Kidney epithelial cell (primary cell): ENCODE measurements around the gene CC2D2B. TPM values are rescaled to one million over a fixed set of nuclear protein-coding genes. Genes with fewer than 3 reads are reported as not detected.

Experiments used
- DNase-seq: peaks from one replicate; pipeline ENCODE4 v3.0.0-alpha.2; 2010; ENCODE audit warnings: low read depth
- H3K27me3 ChIP-seq: 2 replicates; pipeline ENCODE4 v1.6.0; 2011; ENCODE audit warnings: low read length; ENCODE audit not compliant: control insufficient read depth, insufficient read depth
- H3K36me3 ChIP-seq: 2 replicates; pipeline ENCODE4 v1.5.1; 2011; ENCODE audit warnings: low read length; ENCODE audit not compliant: control insufficient read depth, insufficient read depth
- H3K4me3 ChIP-seq: 2 replicates; pipeline ENCODE4 v1.5.1; 2011; ENCODE audit warnings: low read depth, mild to moderate bottlenecking, control low read depth, low read length
- total RNA-seq: library from RNA; depleted of rRNA; stranded (reverse); fragments of >200 nt; gene quantifications from 2 replicates; pipeline ENCODE4 v1.2.3, GENCODE V29; 2015
- TF ChIP-seq, protein P1 (sequence below): IDR thresholded peaks from 2 replicates; pipeline ENCODE4 v1.5.1; 2011; ENCODE audit warnings: mild to moderate bottlenecking, moderate library complexity, low read length, control low read depth, inconsistent platforms; ENCODE audit not compliant: insufficient read depth, poor library complexity, severe bottlenecking

The CC2D2B gene
- total RNA-seq, 1 donor from 2014 or later, result not detected

DNA sequence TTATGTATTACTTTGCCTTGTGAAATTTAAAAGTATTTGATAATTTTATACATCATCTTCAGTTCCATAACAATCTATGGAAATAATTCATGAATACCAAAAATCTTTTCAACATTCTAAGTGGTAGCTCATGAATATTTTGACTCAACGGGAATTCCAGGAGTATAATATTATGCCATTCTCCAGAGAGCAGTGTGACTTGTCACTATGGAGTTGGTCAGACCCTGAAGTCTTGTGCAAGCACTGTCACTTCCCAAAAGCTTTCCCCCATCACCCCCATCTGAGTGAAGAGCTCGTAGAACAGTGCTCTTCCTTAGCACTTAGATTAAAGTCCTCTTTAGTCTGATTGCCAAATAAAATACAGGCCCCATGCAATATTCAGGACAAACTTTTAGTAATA lies 106.2 kb downstream of the CC2D2B start:
- H3K27me3 ChIP-seq, result no peaks in the 10 kb centered on the region
- DNase-seq, result no peak
- no peak overlapping the region for H3K4me3 ChIP-seq
- no peaks in the 10 kb centered on the region for H3K36me3 ChIP-seq
- TF ChIP-seq, protein P1, sequence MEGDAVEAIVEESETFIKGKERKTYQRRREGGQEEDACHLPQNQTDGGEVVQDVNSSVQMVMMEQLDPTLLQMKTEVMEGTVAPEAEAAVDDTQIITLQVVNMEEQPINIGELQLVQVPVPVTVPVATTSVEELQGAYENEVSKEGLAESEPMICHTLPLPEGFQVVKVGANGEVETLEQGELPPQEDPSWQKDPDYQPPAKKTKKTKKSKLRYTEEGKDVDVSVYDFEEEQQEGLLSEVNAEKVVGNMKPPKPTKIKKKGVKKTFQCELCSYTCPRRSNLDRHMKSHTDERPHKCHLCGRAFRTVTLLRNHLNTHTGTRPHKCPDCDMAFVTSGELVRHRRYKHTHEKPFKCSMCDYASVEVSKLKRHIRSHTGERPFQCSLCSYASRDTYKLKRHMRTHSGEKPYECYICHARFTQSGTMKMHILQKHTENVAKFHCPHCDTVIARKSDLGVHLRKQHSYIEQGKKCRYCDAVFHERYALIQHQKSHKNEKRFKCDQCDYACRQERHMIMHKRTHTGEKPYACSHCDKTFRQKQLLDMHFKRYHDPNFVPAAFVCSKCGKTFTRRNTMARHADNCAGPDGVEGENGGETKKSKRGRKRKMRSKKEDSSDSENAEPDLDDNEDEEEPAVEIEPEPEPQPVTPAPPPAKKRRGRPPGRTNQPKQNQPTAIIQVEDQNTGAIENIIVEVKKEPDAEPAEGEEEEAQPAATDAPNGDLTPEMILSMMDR, result no peak

DNA sequence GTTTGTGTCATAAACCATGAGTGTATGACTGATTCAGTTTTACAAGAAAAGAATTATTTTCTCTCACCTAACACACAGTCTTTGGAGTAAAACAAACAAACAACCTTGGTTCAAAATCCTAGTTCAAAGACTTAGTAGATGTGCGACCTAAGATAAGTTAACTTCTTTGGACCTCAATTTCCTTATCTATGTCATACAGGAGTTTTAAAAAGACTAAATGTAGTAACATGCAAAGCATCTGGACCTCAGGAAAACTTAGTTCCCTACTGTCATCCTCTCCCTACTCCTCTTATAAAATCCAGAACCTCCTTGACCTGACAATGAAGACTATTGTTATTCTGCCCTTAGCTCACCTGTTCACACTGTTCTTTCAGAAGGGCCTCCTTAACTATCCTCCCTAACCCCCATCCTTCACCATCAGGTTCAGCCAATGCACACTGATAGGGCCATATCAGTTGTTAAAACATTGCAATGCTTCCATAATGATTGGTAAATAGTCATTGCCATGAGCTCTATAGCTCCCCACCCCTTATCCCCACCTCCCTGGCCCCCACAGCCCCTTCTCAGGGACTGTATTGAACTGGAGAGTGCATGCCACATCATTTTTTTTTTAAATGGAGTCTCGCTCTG lies 106.8 kb downstream of the CC2D2B start:
- Histone ChIP-seq H3K27me3 (no peaks in the 10 kb centered on the region), H3K4me3 (no peak overlapping the region), H3K36me3 (no peaks in the 10 kb centered on the region)
- no peak for DNase-seq
- TF ChIP-seq, protein P1, result no peak

DNA sequence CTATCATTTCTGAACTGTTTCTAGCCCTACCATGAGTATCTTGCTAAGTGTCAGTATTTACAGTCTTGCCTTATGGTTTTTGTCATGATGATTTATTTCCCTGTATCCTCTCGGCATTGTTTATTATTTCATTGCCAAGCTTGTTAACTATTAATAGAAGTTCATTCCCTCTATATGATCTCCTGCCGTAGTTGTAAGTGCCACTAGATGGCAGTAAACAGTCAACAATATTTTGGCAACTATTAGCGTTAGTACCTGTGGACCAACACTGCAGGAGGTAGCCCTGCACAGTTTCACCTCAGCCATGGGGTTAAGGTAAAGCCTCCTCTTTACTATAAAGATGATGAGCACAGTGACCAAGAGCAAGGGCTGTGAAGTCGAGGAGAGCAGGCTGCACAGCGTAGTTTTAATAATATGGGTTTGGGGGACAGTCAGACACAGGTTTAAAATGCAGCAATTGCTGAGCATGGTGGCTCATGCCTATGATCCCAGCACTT lies 109.5 kb downstream of the CC2D2B start:
- DNase-seq, result peak; percentile 23
- Histone ChIP-seq H3K36me3 (no peaks in the 10 kb centered on the region), H3K4me3 (no peak overlapping the region), H3K27me3 (no peaks in the 10 kb centered on the region)
- TF ChIP-seq, protein P1, result peak; percentile 75

DNA sequence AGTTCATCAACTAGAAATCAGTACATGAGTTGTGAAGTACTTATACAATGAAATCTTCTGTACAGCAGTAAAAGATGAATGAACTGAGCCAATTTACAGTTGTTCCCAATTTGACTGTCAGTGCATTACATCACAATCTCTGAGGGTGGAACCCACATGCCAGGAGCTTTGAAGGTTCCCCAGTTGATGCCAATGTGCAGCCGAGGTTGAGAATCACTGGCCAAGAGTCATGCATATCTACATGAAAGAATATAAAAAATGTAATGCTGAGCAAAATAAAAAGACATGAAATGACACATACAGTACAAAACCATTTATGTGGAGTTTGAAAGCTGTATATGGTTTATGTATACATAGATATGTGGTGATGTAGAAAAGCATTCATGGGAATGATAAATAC lies 113.6 kb downstream of the CC2D2B start:
- no peaks in the 10 kb centered on the region for H3K36me3 ChIP-seq
- H3K27me3 ChIP-seq, result no peaks in the 10 kb centered on the region
- TF ChIP-seq, protein P1, result no peak
- no peak for DNase-seq
- no peak overlapping the region for H3K4me3 ChIP-seq

DNA sequence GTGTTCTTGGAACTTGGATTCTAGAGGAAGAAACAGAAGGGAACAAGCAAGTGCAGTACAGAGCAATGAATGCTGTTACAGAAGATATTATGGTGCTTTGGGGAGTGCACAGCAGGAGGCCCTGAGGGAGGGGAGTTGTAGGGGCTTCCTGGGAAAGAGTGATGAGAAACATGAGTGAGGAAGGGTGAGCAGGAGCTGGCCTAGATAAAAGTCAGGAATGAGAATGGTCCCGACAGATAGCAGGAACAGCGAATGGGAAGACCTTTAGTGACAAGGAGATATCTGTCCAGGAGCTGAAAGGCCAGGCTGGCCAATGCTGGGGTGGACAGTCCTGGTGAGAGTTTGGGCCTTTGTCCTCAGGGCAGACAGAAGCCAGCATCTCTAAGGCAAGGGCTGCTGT lies 115.0 kb downstream of the CC2D2B start:
- no peak overlapping the region for H3K4me3 ChIP-seq
- no peaks in the 10 kb centered on the region for H3K27me3 ChIP-seq
- TF ChIP-seq, protein P1, result no peak
- DNase-seq, result no peak
- no peaks in the 10 kb centered on the region for H3K36me3 ChIP-seq

DNA sequence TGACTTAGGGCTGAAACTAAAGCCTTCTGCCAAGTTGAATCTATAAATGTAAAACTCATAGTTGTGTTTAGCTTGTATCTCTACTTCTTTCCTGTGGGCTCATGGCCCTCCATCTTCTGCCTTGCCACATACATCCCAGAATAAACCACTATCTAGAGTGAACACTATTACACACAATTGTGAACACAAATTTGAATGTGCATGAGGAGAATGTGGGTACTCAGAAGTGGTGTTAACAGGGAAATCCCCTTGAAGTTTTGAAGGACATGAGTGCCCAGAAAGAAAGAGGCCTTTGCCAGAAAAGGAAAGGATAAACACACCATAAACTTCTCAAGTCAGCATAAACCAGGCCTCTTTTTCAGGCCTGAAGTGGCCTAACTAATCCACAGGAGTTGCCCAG lies 115.4 kb downstream of the CC2D2B start:
- no peaks in the 10 kb centered on the region for H3K27me3 ChIP-seq
- TF ChIP-seq, protein P1, result no peak
- no peaks in the 10 kb centered on the region for H3K36me3 ChIP-seq
- DNase-seq, result no peak
- no peak overlapping the region for H3K4me3 ChIP-seq
